Suprapubic skin (tissue), 4 donors: ENCODE results near the gene RASA3. TPM values are rescaled to one million over a fixed set of nuclear protein-coding genes. Genes with fewer than 3 reads are reported as not detected.

Source experiments
- DNase-seq, 2 donors: peaks; one replicate each; pipeline ENCODE4 v3.0.0-alpha.2; 2019; ENCODE audit warnings: low spot score in 2 of 2
- H3K27ac ChIP-seq: fragments of 200-600 bp; sonication (generic); one replicate; pipeline ENCODE4 v1.5.1; 2019
- H3K27me3 ChIP-seq: fragments of 200-600 bp; sonication (generic); one replicate; pipeline ENCODE4 v1.5.1; 2019
- H3K36me3 ChIP-seq: fragments of 200-600 bp; sonication (generic); one replicate; pipeline ENCODE4 v1.5.1; 2019
- H3K4me1 ChIP-seq: fragments of 200-600 bp; sonication (generic); one replicate; pipeline ENCODE4 v1.5.1; 2019
- H3K4me3 ChIP-seq: fragments of 200-600 bp; sonication (generic); one replicate; pipeline ENCODE4 v1.5.1; 2019; ENCODE audit warnings: mild to moderate bottlenecking
- H3K9me3 ChIP-seq: fragments of 200-600 bp; sonication (generic); one replicate; pipeline ENCODE4 v1.5.1; 2019
- CTCF ChIP-seq, 2 donors: fragments of 200-600 bp in 1 of 2; fragments of 450-650 bp in 1 of 2; sonication (generic) in 1 of 2; IDR thresholded peaks; one replicate each; pipeline ENCODE4 v1.5.1; 2016 to 2019; ENCODE audit warnings: antibody characterized with exemption in 2 of 2, mild to moderate bottlenecking in 1 of 2, moderate library complexity in 1 of 2
- EP300 ChIP-seq: sonication (generic); formaldehyde crosslinking; IDR thresholded peaks from one replicate; pipeline ENCODE4 v1.6.1; 2017; ENCODE audit warnings: antibody characterized with exemption
- POLR2A ChIP-seq, 2 donors: fragments of 450-650 bp; IDR thresholded peaks; one replicate each; pipeline ENCODE4 v1.6.1; 2017; ENCODE audit warnings: antibody characterized with exemption in 2 of 2, mild to moderate bottlenecking in 2 of 2, moderate library complexity in 2 of 2
- POLR2AphosphoS5 ChIP-seq, 3 donors: sonication (generic); formaldehyde crosslinking; IDR thresholded peaks; one replicate each; pipeline ENCODE4 v1.6.1; 2017; ENCODE audit warnings: antibody characterized with exemption in 3 of 3
- WGBS: methylation state at CpG from one replicate; pipeline ENCODE4 v1.1.5; 2018; 5-methylcytosine and 5-hydroxymethylcytosine counted together
- total RNA-seq, 4 donors: library from RNA; depleted of rRNA; stranded (reverse); fragments of >200 nt; gene quantifications; one replicate each; pipeline ENCODE4 v1.1.0, GENCODE V29; 2016

Gene RASA3
- total RNA-seq, 4 donors from 2014 or later = 15.3 to 37.1 (median 16.4) TPM

DNA sequence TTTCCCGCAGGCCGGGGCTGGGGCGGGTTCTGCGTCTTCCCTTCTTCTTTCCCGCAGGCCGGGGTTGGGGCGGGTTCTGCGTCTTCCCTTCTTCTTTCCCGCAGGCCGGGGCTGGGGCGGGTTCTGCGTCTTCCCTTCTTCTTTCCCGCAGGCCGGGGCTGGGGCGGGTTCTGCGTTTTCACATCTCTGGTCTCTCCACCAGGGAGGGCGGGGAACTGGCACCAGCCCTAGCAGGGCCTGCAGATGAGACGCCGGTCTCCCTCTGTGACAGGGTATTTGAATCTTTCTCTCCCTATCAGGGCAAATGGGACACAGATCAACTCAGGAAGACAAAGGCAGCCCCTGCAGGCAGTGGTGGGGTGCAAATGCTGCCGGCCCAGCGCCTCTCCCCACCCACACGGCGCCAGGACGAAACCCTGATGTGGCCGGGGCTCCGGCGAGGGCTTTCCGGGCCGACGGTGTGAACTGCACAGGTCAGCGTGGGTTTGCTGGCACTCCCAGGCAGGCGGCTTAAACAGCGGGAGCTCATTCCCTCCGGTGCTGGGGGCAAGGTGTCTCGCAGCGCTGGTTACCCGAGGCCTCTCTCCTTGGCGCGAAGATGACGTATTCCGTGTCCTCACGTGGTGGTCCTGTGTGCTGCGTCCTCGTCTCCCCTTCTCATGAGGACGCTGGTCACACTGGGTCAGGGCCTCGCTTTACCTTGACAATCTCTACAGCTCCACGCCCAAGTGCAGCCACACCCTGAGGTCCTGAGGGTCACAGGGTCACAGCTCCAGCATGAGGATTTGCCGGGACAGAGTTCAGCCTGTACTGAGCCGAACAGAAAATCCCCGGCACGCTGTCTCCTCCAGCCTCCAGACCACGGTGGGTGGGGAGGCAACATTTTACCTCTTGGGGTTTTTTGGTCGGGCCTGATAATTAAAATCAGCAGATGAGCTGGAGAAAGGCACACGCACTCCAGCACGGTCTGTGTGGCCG, 157.8 kb downstream of the RASA3 start:
- H3K4me1 ChIP-seq = peaks cover 39% of the 10 kb centered on the region
- no peaks in the 10 kb centered on the region for H3K27me3 ChIP-seq
- peaks cover 19% of the 10 kb centered on the region for H3K36me3 ChIP-seq
- H3K9me3 ChIP-seq = no peaks in the 10 kb centered on the region
- no peak overlapping the region for H3K4me3 ChIP-seq
- WGBS = 92% methylated on average over 52 of the region's 56 CpGs
- H3K27ac ChIP-seq = peak overlapping the region; percentile 16
- no peak for TF ChIP-seq POLR2A (IDR thresholded peaks at IDR 0.05)
- no peak for TF ChIP-seq CTCF (IDR thresholded peaks at IDR 0.05)
- TF ChIP-seq EP300 = no peak
- TF ChIP-seq POLR2AphosphoS5 (IDR thresholded peaks at IDR 0.05) = no peak
- peak in 1 of 2 donors; percentile 56 for DNase-seq

- Histone ChIP-seq H3K27ac (peak within 1 kb of the TSS; percentile 15), H3K9me3 (no peaks in the 10 kb centered on the region), H3K4me3 (no peak within 1 kb of the TSS), H3K4me1 (peaks cover 39% of the 10 kb centered on the region), H3K27me3 (no peaks in the 10 kb centered on the region), H3K36me3 (peaks cover 13% of the 10 kb centered on the region)
- DNase-seq = peak in 1 of 2 donors; percentile 62
- 94% methylated on average over 23 of the region's 44 CpGs for WGBS
- TF ChIP-seq CTCF (IDR thresholded peaks at IDR 0.05) (no peak), EP300 (no peak), POLR2AphosphoS5 (IDR thresholded peaks at IDR 0.05) (no peak)
Measured at GRCh38 chr13:113973218-113974164, 158.9 kb downstream of the RASA3 start, which contains the start of gene C13orf46. Gene C13orf46, minus strand, starts transcription at chr13:113974076. Its CDS starts 79 bp downstream, at chr13:113973997.

DNA sequence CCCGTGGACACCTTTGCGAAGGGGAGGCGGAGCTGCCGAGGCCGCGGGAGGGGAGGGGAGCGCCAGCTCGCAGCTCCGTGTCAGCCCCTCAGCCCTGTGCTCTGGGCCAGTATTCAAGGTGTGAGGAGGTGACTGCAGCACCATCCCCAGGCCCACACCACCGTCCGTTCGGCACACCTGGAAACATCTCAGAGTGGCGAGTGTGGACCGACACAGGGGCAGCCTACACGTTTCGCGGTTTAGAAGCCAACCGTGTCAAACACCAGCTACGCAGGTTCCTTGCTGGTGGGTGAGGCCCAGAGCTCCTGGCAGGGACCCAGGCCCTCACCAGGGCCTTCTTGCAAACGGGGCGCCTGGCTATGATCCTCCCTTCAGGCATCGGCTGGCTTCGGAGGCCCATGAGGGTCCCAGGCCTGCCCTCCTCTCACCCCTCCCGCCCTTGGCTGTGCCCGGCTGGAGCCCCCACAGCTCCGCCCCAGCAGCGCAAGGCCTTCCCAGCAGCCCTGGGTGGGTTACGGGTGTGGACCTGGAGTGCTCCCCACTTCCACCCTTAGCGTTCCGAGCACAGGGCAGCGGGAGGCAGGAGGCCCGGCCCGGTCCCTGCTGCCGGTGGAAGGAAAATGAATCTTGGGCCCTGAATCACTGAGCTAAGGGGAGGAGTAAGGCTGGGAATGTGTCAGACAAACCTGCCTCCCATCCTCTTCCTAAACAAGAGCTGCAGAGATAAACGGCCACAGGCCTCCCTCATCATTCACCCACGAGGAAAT, 159.8 kb downstream of the RASA3 start:
- H3K27me3 ChIP-seq = no peaks in the 10 kb centered on the region
- TF ChIP-seq EP300 (no peak), CTCF (IDR thresholded peaks at IDR 0.05) (no peak), POLR2A (IDR thresholded peaks at IDR 0.05) (no peak), POLR2AphosphoS5 (IDR thresholded peaks at IDR 0.05) (no peak)
- DNase-seq = peak in 1 of 2 donors; percentile 59
- no peak overlapping the region for H3K4me3 ChIP-seq
- 85% methylated on average over 32 of the region's 36 CpGs for WGBS
- no peaks in the 10 kb centered on the region for H3K9me3 ChIP-seq
- H3K27ac ChIP-seq = no peak overlapping the region
- H3K4me1 ChIP-seq = peaks cover 35% of the 10 kb centered on the region
- H3K36me3 ChIP-seq = peaks cover 12% of the 10 kb centered on the region

GRCh38 chr13:113971471-113972231, 160.8 kb downstream of the RASA3 start:
- H3K9me3 ChIP-seq = no peaks in the 10 kb centered on the region
- 91% methylated on average over 19 of the region's 36 CpGs for WGBS
- H3K27ac ChIP-seq = peak overlapping the region; percentile 74
- peaks cover 8% of the 10 kb centered on the region for H3K36me3 ChIP-seq
- H3K27me3 ChIP-seq = no peaks in the 10 kb centered on the region
- H3K4me3 ChIP-seq = no peak overlapping the region
- peaks cover 35% of the 10 kb centered on the region for H3K4me1 ChIP-seq
- no peak for TF ChIP-seq POLR2AphosphoS5 (IDR thresholded peaks at IDR 0.05)
- no peak for TF ChIP-seq POLR2A (IDR thresholded peaks at IDR 0.05)
- TF ChIP-seq EP300 = no peak
- no peak for TF ChIP-seq CTCF (IDR thresholded peaks at IDR 0.05)
- DNase-seq = peak in 1 of 2 donors; percentile 70
